ENCODE measurements around the gene UMAD1. TPM values are rescaled to one million over a fixed set of nuclear protein-coding genes. Genes with fewer than 3 reads are reported as not detected.
"Not testable (repeated sequence)": the region's sequence is repeated elsewhere in the genome, so short reads cannot be mapped to it uniquely, and the experiment has no call there.

UMAD1 gene
- total RNA-seq, 2 donors from 2014 or later, result 10.9 to 15.0 TPM

- DNase-seq (no peak), ATAC-seq (no peak)
- Mint-ChIP-seq H3K36me3 (ENCODE audit: low read depth) (peaks cover 2% of the 10 kb centered on the region), H3K27ac (no peak overlapping the region), H3K4me3 (no peak overlapping the region), H3K27me3 (no peaks in the 10 kb centered on the region), H3K4me1 (peaks cover 28% of the 10 kb centered on the region)
- no peaks in the 10 kb centered on the region for H3K9me3 ChIP-seq (ENCODE audit: control insufficient read depth, low read length, poor library complexity, severe bottlenecking)
Measured at GRCh38 chr7:7662527-7662926, 22.0 kb downstream of the UMAD1 start.

- DNase-seq, result no peak
- Mint-ChIP-seq H3K27ac (no peak overlapping the region), H3K4me3 (no peak overlapping the region), H3K4me1 (peaks cover 28% of the 10 kb centered on the region), H3K36me3 (ENCODE audit: low read depth) (peaks cover 2% of the 10 kb centered on the region), H3K27me3 (no peaks in the 10 kb centered on the region)
- ATAC-seq, result no peak
- H3K9me3 ChIP-seq (ENCODE audit: control insufficient read depth, low read length, poor library complexity, severe bottlenecking), result no peaks in the 10 kb centered on the region
Measured at GRCh38 chr7:7664291-7664690, 23.7 kb downstream of the UMAD1 start.

GRCh38 chr7:7665031-7665430 lies 24.5 kb downstream of the UMAD1 start:
- Mint-ChIP-seq H3K36me3 (ENCODE audit: low read depth) (peaks cover 2% of the 10 kb centered on the region), H3K27me3 (no peaks in the 10 kb centered on the region), H3K27ac (no peak overlapping the region), H3K4me1 (peaks cover 25% of the 10 kb centered on the region), H3K4me3 (no peak overlapping the region)
- no peaks in the 10 kb centered on the region for H3K9me3 ChIP-seq (ENCODE audit: control insufficient read depth, low read length, poor library complexity, severe bottlenecking)
- DNase-seq (no peak), ATAC-seq (no peak)

GRCh38 chr7:7667187-7667586 lies 26.6 kb downstream of the UMAD1 start:
- no peaks in the 10 kb centered on the region for H3K9me3 ChIP-seq (ENCODE audit: control insufficient read depth, low read length, poor library complexity, severe bottlenecking)
- DNase-seq (no peak), ATAC-seq (no peak)
- Mint-ChIP-seq H3K27ac (no peak overlapping the region), H3K4me3 (no peak overlapping the region), H3K4me1 (peaks cover 24% of the 10 kb centered on the region), H3K27me3 (no peaks in the 10 kb centered on the region), H3K36me3 (ENCODE audit: low read depth) (peaks cover 2% of the 10 kb centered on the region)

- no peaks in the 10 kb centered on the region for H3K27me3 Mint-ChIP-seq
- H3K4me1 Mint-ChIP-seq, result peaks cover 30% of the 10 kb centered on the region
- H3K9me3 ChIP-seq (ENCODE audit: control insufficient read depth, low read length, poor library complexity, severe bottlenecking), result no peaks in the 10 kb centered on the region
- DNase-seq, result no peak
- H3K4me3 Mint-ChIP-seq, result no peak overlapping the region
- no peak for ATAC-seq
- H3K36me3 Mint-ChIP-seq (ENCODE audit: low read depth), result peaks cover 2% of the 10 kb centered on the region
- no peak overlapping the region for H3K27ac Mint-ChIP-seq
Measured at GRCh38 chr7:7668706-7669105, 28.2 kb downstream of the UMAD1 start.

- Mint-ChIP-seq H3K4me3 (no peak overlapping the region), H3K4me1 (peaks cover 27% of the 10 kb centered on the region), H3K27me3 (no peaks in the 10 kb centered on the region), H3K36me3 (ENCODE audit: low read depth) (no peaks in the 10 kb centered on the region), H3K27ac (no peak overlapping the region)
- no peaks in the 10 kb centered on the region for H3K9me3 ChIP-seq (ENCODE audit: control insufficient read depth, low read length, poor library complexity, severe bottlenecking)
- ATAC-seq, result no peak
- no peak for DNase-seq
Measured at GRCh38 chr7:7670490-7670889, 29.9 kb downstream of the UMAD1 start.

- Mint-ChIP-seq H3K27ac (peak overlapping the region; percentile 62), H3K4me1 (peaks cover 21% of the 10 kb centered on the region), H3K36me3 (ENCODE audit: low read depth) (peaks cover 4% of the 10 kb centered on the region), H3K27me3 (no peaks in the 10 kb centered on the region), H3K4me3 (peak overlapping the region; percentile 1)
- DNase-seq (no peak), ATAC-seq (no peak)
- no peaks in the 10 kb centered on the region for H3K9me3 ChIP-seq (ENCODE audit: control insufficient read depth, low read length, poor library complexity, severe bottlenecking)
Measured at GRCh38 chr7:7671361-7671760, 30.8 kb downstream of the UMAD1 start.

GRCh38 chr7:7672545-7673239 lies 32.1 kb downstream of the UMAD1 start:
- H3K9me3 ChIP-seq (ENCODE audit: control insufficient read depth, low read length, poor library complexity, severe bottlenecking), result no peaks in the 10 kb centered on the region
- Mint-ChIP-seq H3K27ac (peak overlapping the region; percentile 62), H3K27me3 (no peaks in the 10 kb centered on the region), H3K36me3 (ENCODE audit: low read depth) (peaks cover 7% of the 10 kb centered on the region), H3K4me1 (peaks cover 19% of the 10 kb centered on the region), H3K4me3 (peak overlapping the region; percentile 72)
- ATAC-seq, result peak; percentile 39
- DNase-seq, result no peak

GRCh38 chr7:7673240-7673550 lies 32.6 kb downstream of the UMAD1 start:
- DNase-seq (no peak), ATAC-seq (peak; percentile 40)
- Mint-ChIP-seq H3K27ac (peak overlapping the region; percentile 62), H3K27me3 (no peaks in the 10 kb centered on the region), H3K36me3 (ENCODE audit: low read depth) (peaks cover 7% of the 10 kb centered on the region), H3K4me1 (peaks cover 19% of the 10 kb centered on the region), H3K4me3 (peak overlapping the region; percentile 72)
- H3K9me3 ChIP-seq (ENCODE audit: control insufficient read depth, low read length, poor library complexity, severe bottlenecking), result no peaks in the 10 kb centered on the region

- Mint-ChIP-seq H3K27ac (no peak overlapping the region), H3K4me1 (peaks cover 27% of the 10 kb centered on the region), H3K36me3 (ENCODE audit: low read depth) (peaks cover 7% of the 10 kb centered on the region), H3K27me3 (no peaks in the 10 kb centered on the region), H3K4me3 (no peak overlapping the region)
- no peak for ATAC-seq
- no peak for DNase-seq
- H3K9me3 ChIP-seq (ENCODE audit: control insufficient read depth, low read length, poor library complexity, severe bottlenecking), result no peaks in the 10 kb centered on the region
Measured at GRCh38 chr7:7675686-7676085, 35.1 kb downstream of the UMAD1 start.

GRCh38 chr7:7679640-7680039 lies 39.1 kb downstream of the UMAD1 start:
- not testable (repeated sequence) for H3K36me3 Mint-ChIP-seq (ENCODE audit: low read depth); DNase-seq; H3K4me3 Mint-ChIP-seq; ATAC-seq; H3K9me3 ChIP-seq (ENCODE audit: control insufficient read depth, low read length, poor library complexity, severe bottlenecking); H3K27me3 Mint-ChIP-seq
- Mint-ChIP-seq H3K4me1 (peaks cover 15% of the 10 kb centered on the region), H3K27ac (peak overlapping the region; percentile 39)

- H3K27me3 Mint-ChIP-seq, result no peaks in the 10 kb centered on the region
- peak; percentile 90 for ATAC-seq
- peak overlapping the region; percentile 25 for H3K4me3 Mint-ChIP-seq
- peak overlapping the region; percentile 39 for H3K27ac Mint-ChIP-seq
- H3K9me3 ChIP-seq (ENCODE audit: control insufficient read depth, low read length, poor library complexity, severe bottlenecking), result no peaks in the 10 kb centered on the region
- H3K4me1 Mint-ChIP-seq, result peaks cover 16% of the 10 kb centered on the region
- peak in 1 of 3 donors; percentile 35 for DNase-seq
- H3K36me3 Mint-ChIP-seq (ENCODE audit: low read depth), result peaks cover 3% of the 10 kb centered on the region
Measured at GRCh38 chr7:7681191-7681935, 40.8 kb downstream of the UMAD1 start.

GRCh38 chr7:7681936-7682329 lies 41.4 kb downstream of the UMAD1 start:
- peak overlapping the region; percentile 39 for H3K27ac Mint-ChIP-seq
- DNase-seq (no peak), ATAC-seq (no peak)
- peaks cover 3% of the 10 kb centered on the region for H3K36me3 Mint-ChIP-seq (ENCODE audit: low read depth)
- peaks cover 19% of the 10 kb centered on the region for H3K4me1 Mint-ChIP-seq
- H3K9me3 ChIP-seq (ENCODE audit: control insufficient read depth, low read length, poor library complexity, severe bottlenecking), result no peaks in the 10 kb centered on the region
- H3K27me3 Mint-ChIP-seq, result no peaks in the 10 kb centered on the region
- no peak overlapping the region for H3K4me3 Mint-ChIP-seq

- peak overlapping the region; percentile 41 for H3K4me3 Mint-ChIP-seq
- no peaks in the 10 kb centered on the region for H3K36me3 Mint-ChIP-seq (ENCODE audit: low read depth)
- DNase-seq, result no peak
- H3K27me3 Mint-ChIP-seq, result no peaks in the 10 kb centered on the region
- no peak for ATAC-seq
- H3K9me3 ChIP-seq (ENCODE audit: control insufficient read depth, low read length, poor library complexity, severe bottlenecking), result no peaks in the 10 kb centered on the region
- peaks cover 20% of the 10 kb centered on the region for H3K4me1 Mint-ChIP-seq
- peak overlapping the region; percentile 3 for H3K27ac Mint-ChIP-seq
Measured at GRCh38 chr7:7682861-7683260, 42.3 kb downstream of the UMAD1 start.
